Measurements from ENCODE around the gene NPAS3. TPM values are rescaled to one million over a fixed set of nuclear protein-coding genes. Genes with fewer than 3 reads are reported as not detected.

Gene NPAS3
- total and polyA plus RNA-seq, 10 donors, result 0.13 to 9.5 (median 2.9) TPM

DNA sequence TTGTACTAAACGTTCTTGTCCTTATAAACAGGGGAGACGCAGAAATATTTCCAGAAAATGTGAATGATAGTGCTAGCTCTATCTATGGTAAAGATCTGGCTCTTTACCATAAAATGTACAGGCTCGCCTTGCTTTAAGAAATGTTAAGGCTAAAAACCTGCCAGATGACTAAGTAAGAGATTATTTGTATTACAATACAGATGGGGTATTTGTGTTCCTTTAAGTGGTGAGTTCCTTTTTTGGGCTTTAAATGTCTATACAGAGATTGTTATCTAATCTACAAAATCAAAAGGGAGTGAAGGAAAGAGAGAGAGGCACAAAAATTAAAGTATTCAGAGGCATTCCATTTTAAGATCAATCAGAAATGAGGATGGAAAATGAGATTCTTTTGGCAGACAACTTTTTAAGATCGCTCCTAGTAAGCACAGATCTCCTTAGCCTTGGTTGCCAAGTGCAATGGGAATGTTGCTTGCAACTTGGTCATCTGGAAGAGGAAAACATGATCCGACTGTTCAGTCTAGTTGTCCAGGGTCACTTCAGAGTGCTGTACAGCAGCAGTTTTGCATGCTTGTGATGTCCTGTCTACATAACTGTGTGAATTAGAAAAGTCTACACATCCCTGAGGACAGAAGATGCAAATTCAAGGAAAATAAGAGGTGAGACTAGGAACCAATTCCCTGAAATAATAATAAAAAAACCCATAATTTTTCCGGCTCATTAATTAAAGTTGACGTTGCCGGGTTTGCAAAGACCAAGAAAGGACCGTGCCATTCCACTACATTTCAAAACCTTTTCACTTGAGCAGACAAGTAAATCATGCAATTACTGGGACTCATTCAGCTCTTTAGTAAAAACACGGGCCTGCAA, 631.4 kb downstream of the NPAS3 start:
- Histone ChIP-seq H3K9me3 (no peaks in the 10 kb centered on the region), H3K27me3 (replicated peaks in 1 of 7) (no peaks in the 10 kb centered on the region), H3K4me3 (no peak overlapping the region), H3K36me3 (no peaks in the 10 kb centered on the region), H3K27ac (no peak overlapping the region), H3K4me1 (peaks cover 0 to 3% (median 0%) of the 10 kb centered on the region in 6 donors)
- TF ChIP-seq, protein P1, sequence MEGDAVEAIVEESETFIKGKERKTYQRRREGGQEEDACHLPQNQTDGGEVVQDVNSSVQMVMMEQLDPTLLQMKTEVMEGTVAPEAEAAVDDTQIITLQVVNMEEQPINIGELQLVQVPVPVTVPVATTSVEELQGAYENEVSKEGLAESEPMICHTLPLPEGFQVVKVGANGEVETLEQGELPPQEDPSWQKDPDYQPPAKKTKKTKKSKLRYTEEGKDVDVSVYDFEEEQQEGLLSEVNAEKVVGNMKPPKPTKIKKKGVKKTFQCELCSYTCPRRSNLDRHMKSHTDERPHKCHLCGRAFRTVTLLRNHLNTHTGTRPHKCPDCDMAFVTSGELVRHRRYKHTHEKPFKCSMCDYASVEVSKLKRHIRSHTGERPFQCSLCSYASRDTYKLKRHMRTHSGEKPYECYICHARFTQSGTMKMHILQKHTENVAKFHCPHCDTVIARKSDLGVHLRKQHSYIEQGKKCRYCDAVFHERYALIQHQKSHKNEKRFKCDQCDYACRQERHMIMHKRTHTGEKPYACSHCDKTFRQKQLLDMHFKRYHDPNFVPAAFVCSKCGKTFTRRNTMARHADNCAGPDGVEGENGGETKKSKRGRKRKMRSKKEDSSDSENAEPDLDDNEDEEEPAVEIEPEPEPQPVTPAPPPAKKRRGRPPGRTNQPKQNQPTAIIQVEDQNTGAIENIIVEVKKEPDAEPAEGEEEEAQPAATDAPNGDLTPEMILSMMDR (IDR thresholded peaks at IDR 0.05 in 8 of 11, conservative IDR thresholded peaks at IDR 0.05 in 3 of 11), result no peak
- TF ChIP-seq POLR2AphosphoS5 (IDR thresholded peaks at IDR 0.05) (no peak), POLR2A (IDR thresholded peaks at IDR 0.05) (no peak)
- WGBS, 5 donors, result 76 to 84% (median 81%) methylated on average over 10 of the region's 10 CpGs
- intact Hi-C loops (cut with DNase I; ENCODE audit: low total_unique reads), result no loop called here
- DNase-seq, result no peak

GRCh38 chr14:33570694-33571310, 632.1 kb downstream of the NPAS3 start:
- intact Hi-C loops (cut with DNase I; ENCODE audit: low total_unique reads), result no loop called here
- Histone ChIP-seq H3K4me1 (peaks cover 0 to 3% (median 0%) of the 10 kb centered on the region in 6 donors), H3K27me3 (replicated peaks in 1 of 7) (no peaks in the 10 kb centered on the region), H3K36me3 (no peaks in the 10 kb centered on the region), H3K4me3 (no peak overlapping the region), H3K9me3 (no peaks in the 10 kb centered on the region), H3K27ac (no peak overlapping the region)
- no peak for TF ChIP-seq POLR2AphosphoS5 (IDR thresholded peaks at IDR 0.05)
- TF ChIP-seq, protein P1 (IDR thresholded peaks at IDR 0.05 in 8 of 11, conservative IDR thresholded peaks at IDR 0.05 in 3 of 11), result no peak
- no peak for TF ChIP-seq POLR2A (IDR thresholded peaks at IDR 0.05)
- no peak for DNase-seq
- 51 to 64% (median 61%) methylated on average over 5 of the region's 5 CpGs for WGBS, 5 donors

DNA sequence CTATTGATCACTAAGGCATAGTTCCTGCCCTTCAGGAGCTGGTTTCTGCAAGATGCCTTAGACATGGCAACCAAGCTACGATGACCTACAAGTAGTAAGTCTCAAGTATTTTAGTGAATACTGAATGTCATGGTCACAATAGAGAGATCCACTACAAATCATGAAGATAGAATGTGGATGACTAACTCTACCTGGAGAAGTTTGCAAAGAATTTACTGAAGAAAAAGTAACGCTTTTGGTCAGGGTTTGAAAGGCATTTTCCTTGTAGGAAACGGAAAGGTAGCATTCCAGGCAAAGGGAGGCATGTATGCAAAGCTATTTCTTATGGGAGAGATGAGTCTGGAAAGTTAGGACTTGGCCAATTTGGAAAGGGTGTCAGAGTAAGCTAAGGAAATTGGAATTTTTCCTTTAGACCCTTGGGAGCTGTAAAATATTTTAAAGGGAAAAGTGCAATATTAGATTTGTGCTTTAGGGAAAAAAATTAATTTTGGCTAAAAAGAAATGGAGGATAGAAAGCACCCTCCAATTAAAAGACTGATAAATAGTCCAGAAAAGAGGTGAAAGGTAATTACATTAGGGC, 634.7 kb downstream of the NPAS3 start:
- 76 to 89% (median 84%) methylated on average over 3 of the region's 3 CpGs for WGBS, 5 donors
- intact Hi-C loops (cut with DNase I; ENCODE audit: low total_unique reads), result no loop called here

More for the DNA sequence above, 634.7 kb downstream of the NPAS3 start:
- TF ChIP-seq, protein P1 (IDR thresholded peaks at IDR 0.05 in 8 of 11, conservative IDR thresholded peaks at IDR 0.05 in 3 of 11), result no peak
- TF ChIP-seq POLR2A (IDR thresholded peaks at IDR 0.05) (no peak), POLR2AphosphoS5 (IDR thresholded peaks at IDR 0.05) (no peak)
- DNase-seq, result no peak
- no peaks in the 10 kb centered on the region for H3K36me3 ChIP-seq
- H3K9me3 ChIP-seq, result no peaks in the 10 kb centered on the region
- no peak overlapping the region for H3K27ac ChIP-seq
- peaks cover 0 to 3% (median 0%) of the 10 kb centered on the region in 6 donors for H3K4me1 ChIP-seq
- H3K4me3 ChIP-seq, result no peak overlapping the region
- no peaks in the 10 kb centered on the region for H3K27me3 ChIP-seq (replicated peaks in 1 of 7)
